GM18505 (cell line): ENCODE data around the gene USH1C.

Source experiments
- ATAC-seq: cut with Tn5 transposase; IDR thresholded peaks from one replicate; pipeline ENCODE4 v1.9.1; 2021; ENCODE audit not compliant: unreplicated experiment
- POLR2A ChIP-seq: IDR thresholded peaks from 4 replicates; pipeline ENCODE4 v1.6.1; 2011; ENCODE audit warnings: borderline replicate concordance; ENCODE audit not compliant: insufficient read depth, insufficient read length; ENCODE audit errors: extremely low read depth

The USH1C gene

DNA sequence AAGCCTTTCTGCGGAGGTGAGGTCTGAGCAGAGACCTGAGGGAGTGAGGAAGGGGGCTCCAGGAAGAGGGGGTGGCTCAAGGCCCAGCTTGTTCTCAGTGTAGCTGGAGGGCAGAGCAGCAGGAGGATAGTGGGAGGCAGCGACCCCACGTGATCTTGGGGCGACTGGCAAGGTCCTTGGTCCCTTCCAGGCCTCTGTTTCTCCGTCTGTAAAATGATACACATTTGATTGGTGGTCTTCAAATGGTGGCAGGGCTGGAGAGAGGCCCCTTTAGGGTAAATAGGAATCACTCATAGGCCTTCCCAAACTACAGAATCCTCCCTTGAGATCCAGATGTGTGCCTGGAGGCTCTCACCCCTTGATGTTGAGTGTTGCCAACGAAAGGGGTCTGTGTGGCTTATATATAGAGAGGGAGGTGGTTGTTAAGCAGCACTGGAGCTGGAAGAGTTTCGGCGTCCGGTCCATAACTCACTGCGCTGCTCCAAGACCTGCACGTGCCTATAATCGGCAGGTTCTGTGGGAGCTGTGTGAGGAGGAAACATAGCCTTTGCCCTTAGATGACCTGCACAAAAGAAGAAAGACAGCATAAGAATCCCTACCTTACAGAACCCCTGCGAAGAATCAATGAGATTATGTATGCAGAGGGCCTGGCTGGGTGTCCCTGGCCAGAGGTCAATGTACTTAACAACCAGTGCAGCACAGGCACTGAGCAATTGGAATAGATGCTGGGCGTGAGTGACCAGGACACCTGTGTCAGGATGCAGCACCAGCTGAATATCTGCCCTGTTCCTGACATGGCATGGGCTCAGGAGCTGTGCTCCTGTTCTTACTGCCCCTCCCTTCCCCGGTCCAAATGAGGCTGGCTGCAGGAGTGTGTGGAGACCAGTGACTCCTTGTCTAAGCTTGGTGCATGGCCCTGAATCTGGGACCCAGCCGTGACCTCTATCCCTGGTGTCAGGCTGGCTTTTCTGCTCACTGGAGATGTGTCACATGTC lies 31.5 kb upstream of the USH1C start:
- ATAC-seq: no peak
- no peak for TF ChIP-seq POLR2A

DNA sequence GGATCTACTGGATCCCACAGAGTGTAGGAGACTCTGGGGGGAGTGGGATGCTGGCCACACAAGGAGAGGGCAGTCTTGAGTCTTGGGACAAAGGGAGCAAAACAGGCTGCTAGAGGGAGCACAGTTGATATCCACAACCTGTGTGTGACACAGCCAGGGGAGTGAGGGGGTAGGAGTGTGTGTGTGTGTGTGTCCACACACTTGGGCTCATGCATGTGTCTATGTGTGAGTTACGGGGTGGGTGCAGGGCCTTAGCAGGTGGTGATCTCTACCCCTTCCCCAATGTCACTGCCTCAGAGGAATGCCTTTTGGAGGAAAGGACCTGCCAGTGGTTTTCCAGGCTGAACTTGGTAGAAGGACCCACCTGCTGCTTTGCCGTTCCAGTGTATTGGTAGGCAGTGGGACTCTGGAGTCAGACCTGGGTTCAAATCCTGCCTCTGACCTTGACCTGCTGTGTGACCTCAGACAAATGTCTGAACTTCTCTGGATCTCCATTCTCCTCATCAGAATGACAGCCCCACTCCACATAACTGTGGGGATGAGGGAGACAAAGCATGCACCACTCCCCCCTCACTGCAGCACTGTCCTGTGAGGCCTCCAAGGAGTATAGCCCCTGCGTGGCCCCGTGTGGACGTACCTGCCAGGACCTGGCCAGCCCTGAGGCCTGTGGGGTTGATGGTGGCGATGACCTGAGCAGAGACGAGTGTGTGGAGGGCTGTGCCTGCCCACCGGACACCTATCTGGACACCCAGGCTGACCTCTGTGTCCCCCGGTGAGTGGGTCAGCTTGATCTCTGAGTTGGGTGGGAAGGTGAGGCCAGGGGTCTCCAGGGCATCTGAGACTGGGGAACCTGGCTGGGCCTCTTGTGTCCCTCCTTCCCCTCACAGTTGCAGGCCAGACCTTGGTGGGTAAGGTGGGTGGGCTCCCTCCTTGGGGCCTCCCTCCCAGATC lies 30.2 kb upstream of the USH1C start:
- ATAC-seq: no peak
- TF ChIP-seq POLR2A: no peak

DNA sequence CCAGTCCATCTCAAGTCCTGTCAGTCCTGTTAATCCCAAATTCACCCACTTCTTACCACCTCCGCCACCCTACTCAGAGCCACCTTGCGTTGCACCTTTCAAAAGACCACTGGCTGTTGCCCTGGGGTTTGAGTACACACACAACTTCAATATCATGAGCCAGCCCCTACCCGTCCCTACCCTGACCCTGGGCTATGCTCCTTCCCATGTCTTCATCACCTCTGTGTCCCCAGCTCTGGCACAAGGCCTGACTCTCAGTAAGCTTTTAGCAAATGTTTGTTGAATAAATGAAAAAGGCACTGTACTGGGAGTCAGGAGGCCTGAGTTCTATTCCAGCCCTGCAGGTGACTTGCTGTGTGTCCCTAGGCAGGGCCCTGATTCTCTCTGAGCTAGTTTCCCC lies 29.3 kb upstream of the USH1C start:
- ATAC-seq: no peak
- TF ChIP-seq POLR2A: no peak

DNA sequence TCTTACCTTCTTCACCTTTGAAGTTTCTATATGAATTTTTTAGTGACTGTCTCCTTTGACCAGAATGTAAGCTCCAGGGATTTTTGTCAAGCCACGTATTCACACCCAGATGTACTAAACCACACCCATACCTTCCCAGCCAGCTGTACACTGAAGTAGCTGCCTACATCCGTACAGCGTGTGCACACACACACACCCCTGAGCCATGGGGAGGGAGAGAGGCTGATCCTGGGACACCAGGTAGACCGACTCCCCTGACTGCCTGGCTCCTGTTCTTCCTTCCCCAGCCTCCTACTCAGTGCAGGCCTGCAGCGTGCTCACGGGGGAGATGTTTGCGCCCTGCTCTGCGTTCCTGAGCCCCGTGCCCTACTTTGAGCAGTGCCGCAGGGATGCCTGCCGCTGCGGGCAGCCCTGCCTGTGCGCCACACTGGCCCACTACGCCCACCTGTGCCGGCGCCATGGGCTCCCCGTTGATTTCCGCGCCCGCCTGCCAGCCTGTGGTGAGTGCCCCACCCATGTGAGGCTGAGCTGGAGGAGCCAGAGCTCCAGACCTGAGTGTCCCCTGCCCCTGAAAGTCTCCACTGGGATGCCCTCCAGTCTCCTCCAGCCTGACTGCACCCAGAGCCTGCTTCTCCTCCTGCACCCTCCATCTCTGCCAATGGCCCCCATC lies 28.7 kb upstream of the USH1C start:
- TF ChIP-seq POLR2A: no peak
- no peak for ATAC-seq

DNA sequence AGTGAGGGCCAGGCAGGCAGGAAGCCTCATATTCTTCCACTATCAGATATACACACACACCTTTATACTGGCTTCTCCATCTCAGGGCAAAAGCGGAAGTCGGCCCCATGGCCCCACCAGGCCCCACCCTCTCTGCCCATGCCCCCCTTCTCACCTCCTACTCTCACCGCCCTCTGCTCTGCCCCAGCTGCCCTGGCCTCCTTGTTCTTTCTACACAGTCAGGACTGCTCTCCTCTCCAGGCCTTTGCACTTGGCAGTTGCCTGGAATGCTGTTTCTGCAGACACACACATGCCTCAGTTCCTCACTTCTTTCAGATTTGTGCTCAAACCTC lies 28.1 kb upstream of the USH1C start:
- no peak for ATAC-seq
- TF ChIP-seq POLR2A: no peak

DNA sequence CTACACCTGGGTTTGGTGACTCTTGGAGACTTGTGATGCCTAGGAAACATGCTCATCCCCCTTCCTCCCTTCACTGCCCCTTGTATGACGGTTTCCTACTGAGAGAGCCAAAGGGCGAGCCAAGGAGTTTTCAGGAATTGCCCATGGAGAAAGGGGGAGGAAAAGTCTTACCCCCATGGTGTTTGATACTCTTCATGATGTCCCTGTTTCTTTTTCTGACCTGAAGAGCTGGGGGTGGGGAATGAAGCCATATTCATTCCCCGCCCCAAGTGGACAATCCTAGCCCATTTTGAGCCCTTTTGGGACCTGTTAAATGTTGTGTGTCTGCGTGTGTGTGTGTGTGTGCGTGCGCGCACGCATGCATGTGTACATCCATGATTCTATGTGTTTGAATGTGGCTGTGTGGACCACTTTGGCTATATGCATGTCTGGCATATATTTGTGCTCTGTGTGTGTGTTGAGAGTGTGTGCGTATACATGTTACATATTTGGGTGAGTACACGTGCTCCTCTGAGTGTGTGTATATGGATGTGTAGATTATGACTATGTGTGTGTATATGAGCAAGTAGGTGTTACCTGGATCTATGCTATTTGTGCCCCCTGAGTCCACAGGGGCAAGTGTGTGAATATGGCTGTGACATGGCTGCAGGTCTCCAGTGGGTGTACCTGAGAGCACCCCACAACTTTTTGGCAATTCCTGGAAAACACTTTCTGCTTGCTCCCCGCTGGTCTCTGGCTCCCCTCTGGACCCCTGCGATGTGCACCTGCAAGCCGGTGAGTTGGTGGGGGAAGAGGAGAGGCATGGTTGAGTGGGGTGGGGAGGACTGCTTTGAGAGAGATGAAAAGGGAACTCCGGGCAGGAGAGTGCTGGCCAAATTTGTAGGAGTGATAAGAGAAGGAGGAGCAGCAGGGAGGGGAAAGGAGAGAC lies 27.5 kb upstream of the USH1C start:
- no peak for TF ChIP-seq POLR2A
- ATAC-seq: no peak

DNA sequence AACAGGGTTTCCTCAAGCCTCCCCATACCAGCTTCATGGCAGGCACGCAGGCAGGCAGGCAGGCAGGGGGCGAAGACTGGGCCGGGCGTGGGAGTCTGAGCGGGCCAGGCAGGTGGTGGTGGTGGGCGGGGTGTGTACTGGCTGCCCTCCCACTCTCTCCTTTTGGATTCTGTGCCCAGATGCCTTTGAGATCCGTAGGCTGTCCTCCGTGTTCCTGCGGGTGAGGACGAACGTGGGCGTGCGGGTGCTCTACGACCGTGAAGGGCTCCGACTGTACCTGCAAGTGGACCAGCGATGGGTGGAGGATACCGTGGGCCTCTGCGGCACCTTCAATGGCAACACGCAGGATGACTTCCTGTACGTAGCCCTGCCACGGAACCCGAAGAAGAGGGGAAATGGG lies 25.8 kb upstream of the USH1C start:
- no peak for ATAC-seq
- TF ChIP-seq POLR2A: no peak

DNA sequence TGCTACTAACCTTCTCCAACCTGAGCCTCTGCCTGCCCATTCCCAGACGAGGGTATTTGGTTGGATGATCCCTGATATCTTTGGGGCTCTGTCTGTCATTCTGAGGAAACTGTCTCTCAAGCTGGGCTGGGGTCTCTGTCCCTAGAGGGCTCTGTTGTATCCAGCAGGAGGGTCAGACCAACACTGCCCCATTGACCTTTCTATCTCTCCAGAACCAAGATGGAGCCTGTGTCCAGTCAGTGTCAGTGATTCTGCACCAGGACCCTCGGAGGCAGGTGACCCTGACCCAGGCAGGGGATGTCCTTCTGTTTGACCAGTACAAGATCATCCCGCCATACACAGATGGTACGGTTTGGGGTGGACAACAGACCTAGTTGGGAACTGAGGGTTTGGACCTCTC lies 24.7 kb upstream of the USH1C start:
- no peak for ATAC-seq
- no peak for TF ChIP-seq POLR2A

DNA sequence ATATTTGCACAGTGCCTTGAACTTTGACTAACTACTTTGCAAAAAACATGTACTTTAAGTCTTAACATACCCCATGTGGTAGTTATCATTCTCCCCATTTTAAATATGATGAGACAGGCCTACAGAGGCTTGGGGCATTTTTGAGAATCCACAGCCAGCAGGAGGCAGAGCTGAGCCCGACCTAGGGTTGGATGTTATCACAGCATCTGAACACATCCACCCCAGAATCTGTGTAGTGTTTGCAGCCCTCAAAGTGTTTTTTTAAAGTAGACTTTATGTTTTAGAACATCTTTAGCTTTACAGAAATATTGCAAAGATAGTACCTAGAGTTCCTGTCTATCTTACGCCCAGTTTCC lies 20.4 kb upstream of the USH1C start:
- no peak for TF ChIP-seq POLR2A
- no peak for ATAC-seq

DNA sequence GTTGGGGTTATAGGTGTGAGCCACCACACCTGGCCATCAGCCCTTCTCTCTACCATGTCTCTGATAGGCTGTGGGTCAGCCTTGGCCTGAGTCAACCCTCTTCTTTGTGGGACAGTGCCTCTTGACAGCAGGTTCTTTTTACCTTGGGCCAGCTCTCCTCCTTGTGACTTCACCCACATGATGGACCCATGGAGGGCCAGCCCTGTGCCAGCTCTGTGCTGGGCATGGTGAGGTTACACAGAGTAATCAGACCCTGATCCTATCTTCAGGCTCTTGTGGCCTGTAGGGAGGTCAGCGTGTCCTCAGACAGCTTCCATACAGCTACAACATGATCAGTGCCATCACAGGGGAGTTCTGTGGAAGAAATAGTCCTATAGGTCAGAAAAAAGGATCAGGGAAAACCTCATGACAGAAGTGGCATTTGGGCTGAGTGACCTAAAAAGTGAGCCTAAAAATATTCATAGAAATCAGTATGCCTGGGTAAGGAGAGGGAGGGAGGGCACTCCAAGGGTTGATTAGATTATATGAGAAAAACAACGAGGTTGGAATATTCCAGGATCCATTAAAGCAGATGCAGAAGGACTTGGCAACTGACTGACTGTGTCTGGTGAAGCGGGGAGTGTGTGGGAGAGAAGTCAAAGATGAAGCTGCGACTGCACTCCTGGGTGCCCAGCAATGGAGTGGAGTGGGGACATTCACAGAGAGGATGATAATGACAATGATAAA lies 19.9 kb upstream of the USH1C start:
- no peak for ATAC-seq
- TF ChIP-seq POLR2A: no peak

DNA sequence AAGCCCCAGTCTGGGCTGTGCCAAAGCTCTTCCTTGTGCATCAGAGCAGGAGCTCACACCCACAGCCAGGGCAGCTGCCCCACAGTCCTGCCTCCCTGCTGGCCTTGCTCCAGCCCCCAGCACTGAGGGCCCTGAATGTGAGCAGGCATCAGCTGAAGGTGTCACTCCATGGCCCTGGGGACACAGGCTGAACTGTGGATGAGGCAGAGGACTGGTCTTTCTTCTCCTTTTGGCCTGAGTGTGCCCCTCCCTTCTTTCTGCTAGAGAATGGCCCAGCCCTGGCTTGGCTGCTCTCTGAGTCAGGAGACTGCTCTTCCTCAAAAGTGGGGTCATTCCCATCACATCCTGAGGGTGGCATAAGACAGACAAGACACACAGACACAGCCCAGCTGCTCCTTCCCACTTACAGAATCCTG lies 19.0 kb upstream of the USH1C start:
- no peak for TF ChIP-seq POLR2A
- ATAC-seq: no peak

DNA sequence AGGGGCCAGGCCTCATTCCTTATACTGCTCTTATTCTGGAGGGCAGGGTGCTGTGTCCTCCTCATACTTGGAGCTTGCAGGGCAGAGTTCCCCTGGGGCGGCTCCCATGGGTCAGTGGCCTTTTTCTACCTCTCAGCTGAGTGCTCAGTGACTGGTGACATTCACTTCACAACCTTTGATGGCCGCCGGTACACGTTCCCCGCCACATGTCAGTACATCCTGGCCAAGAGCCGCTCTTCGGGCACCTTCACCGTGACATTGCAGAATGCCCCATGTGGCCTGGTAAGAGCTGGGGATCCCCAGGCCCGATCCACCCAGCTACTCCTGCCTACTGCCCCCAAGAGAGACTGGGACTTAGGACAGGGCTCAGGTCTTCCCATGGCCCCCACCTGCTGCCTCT lies 17.3 kb upstream of the USH1C start:
- no peak for TF ChIP-seq POLR2A
- ATAC-seq: no peak

DNA sequence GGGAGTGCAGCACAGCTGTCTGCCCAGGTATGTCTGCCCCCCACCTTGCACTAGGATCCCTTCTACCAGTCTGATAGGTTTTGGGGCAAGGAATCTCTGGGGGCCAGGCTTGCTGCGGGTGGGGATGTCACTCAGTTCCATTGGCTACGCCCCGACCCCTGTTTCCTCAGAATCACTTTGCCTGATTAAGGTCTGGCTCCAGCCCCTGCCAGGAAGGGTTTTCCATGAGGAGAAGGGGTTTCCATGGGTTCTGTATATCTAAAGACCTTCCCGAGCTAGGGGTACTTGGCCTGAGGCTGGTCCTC lies 16.8 kb upstream of the USH1C start:
- no peak for TF ChIP-seq POLR2A

More for the DNA sequence above, 16.8 kb upstream of the USH1C start:
- ATAC-seq: no peak
